Measurements from ENCODE around the gene PBX4.

PBX4 gene

DNA sequence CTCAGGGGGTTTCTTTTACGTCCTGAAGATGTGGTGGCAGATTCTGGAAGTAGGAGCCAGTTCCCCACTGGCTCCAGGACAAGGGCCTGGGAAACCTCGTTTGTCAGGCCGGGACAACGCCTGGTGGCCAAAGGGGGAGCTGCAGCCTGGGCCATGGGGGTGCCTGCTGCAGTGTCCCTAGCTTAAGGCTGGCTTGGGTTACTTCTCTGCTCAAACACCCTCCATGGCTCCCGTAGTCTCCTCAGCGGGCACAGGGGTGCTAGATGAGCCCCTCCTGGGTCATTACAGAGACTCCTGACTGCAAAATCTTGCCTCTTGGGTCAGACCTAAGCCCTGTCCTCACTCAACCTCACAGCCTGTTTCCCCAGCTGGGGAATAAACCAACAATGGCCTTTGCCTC, 65.7 kb downstream of the PBX4 start:
- no peak for DNase-seq

DNA sequence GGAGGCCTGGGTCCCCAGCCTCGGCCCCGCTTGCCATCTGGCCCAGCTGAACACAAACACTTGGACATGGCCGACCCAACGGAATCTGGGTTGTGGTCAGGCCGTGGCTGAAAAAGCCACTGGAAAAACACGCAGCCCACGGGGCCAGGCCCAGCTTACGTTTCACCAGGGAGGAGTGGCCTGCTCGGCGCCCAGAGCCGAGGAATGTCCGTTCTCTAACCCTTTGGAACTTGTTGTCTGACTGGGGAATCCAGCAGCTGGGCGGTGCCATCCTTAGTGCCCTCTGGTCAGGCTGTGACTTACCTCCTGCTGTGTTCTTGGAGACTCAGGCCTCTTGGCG, 66.7 kb downstream of the PBX4 start:
- DNase-seq = no peak

DNA sequence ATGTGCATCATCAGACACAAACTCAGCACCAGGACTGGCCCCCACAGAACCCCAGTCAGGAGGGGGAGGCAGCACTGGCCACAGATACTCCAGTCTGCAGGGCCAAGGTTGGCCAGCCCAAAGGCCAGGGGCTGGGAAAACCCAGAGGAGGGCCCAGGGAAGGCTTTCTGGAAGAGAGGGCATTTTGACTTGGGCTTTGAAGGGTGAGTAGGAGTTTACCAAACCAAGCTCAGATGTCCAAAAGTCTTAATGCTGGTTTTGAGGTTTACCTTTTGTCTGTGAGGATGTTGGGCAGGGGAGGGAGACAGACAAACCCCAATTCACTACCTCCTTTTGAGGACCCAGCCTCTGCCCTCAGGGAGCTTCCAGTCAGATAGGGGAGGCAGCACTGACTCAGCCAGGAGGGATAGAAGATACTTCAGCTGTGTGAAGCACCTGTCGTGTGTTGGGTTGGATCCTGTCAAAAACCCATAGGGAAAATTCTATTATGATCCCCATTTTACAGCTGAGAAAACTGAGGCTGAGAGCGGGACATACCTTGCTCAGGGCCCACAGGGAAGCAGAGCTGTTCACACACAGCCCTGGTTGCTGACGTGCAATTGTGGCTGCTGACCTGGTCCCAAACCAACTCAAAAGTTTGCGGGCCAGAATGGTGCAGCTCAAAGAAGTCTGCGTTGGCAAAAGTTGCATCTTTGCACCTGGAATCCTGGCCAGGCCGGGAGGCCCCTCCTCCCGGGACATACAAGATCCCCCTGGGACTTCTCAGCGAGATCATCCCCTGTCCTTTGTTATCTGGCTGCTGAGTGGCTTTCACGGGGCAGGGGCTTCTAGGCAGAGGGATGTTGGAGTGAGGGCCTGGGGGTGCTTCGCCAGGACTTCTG, 67.3 kb downstream of the PBX4 start:
- no peak for DNase-seq

DNA sequence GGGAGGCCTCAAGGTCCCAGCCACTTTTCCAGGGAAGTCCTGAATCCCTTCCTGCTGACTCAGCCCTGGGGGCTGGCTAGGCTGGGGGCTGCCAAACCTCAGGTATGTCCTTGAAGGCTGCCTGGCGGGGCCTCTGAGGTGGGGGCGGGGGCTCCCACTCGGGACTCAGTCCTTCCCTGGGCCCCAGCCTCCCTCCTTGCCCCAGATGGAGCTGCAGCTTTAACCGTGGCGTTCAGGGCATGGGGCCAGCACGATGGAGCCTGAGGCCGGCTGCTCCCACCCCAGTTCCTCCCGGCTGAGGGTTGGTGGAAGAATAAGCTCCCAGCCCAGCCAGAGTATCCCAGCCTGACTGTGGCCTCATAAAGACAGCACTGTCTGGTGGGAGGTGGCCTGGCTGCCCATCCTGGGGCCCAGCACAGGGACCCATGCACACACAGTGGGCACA, 68.0 kb downstream of the PBX4 start:
- no peak for DNase-seq

DNA sequence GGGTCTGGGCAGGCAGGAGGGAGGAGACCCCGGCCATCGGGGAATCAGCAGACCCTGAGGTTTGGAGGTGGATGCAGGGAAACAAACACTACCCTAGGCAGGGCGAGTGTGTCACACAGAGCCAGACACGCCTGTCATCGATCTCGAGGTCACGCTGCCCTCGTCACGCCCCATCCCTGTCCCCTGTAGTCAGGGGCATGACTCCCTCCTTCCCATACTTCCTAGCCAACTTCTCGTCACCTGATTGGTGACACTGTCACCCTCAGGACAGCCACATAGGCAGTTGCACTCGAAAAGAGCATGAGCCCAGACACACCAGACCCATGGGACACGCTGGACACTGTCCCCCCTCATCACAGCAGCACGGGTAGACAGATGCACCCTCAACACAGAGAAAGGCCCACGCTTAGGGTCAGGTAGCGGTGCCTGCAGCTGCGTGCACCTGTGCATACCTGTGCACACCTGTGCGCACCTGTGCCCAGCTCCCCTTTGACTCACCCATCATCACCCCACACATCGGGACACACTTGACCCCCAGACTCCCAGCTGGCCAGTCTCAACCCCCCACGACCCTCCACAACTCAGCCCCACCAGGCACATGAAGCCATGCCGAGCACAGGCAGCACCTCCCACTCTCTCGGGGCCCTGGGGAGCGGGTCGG, 68.6 kb downstream of the PBX4 start:
- DNase-seq = no peak

DNA sequence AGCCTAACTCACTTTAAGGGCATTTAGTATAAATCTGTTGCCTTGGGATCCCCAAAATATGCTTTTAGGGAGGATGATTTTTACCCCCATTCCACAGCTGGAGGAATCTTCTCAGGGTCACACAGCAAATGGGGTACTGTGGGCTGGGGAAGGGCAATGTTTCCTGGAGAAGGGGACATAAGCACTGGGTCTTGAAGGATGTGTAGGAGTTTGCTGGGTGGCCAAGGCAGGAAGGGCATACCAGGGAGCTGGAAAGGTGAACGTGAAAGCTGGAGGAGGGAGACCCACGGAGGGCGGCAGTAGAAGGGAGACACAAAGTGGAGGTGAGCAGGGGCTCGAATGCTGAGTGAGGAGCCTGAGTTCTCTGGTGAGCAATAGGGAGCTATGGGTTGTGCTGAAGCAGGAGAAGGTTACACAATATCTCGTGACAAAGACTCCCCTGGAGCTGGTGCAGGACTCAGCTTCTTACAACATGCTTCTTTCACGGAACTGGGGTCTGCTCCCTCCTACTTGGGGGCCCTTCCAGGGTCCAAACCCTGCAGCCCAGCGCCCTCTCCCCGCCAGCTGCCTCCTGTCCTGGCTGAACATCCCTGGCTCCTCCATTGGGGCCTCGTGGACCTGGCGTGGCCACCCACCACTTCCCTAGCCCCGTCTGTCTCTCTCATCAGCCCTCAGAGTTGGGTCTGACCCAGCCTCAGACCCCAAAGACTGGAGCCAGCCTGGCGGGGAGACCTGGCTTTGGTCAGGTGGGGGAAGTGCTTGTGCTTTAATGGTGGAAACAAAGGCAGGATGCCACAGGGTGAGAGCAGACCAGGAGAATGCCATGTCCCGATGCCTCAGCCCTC, 69.3 kb downstream of the PBX4 start:
- DNase-seq = no peak

DNA sequence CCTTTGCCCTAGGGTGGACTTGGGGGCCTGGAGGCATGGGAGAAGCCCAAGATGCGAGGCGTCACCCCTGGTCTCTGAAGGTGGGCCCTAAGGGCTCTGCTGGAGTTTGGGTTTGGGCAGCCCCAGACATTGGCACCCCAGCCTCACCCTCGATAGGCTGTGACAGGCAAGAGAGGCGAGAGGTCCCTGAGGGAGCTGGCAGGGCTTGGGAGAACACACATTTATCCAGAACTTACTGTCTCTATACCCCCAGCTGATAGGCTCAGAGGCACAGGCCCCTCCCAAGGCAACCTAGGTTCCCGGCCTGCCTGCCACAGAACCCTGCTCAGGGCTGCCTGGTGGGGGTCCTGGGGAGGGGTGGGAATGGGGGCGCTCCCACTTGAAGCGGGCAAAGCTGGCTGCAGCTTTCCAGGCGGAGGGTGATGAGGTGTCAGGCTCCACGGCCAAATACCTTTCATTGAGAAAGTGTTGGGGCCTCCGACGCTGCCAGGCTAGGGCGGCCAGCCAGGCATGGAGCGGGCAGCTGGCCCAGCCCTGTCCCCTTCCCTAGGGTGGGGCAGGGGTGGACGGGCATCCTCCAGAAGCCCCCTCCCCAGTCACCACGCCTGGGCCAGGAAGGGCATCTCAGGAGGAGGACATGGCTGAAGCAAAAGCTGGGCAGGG, 70.7 kb downstream of the PBX4 start:
- no peak for DNase-seq

DNA sequence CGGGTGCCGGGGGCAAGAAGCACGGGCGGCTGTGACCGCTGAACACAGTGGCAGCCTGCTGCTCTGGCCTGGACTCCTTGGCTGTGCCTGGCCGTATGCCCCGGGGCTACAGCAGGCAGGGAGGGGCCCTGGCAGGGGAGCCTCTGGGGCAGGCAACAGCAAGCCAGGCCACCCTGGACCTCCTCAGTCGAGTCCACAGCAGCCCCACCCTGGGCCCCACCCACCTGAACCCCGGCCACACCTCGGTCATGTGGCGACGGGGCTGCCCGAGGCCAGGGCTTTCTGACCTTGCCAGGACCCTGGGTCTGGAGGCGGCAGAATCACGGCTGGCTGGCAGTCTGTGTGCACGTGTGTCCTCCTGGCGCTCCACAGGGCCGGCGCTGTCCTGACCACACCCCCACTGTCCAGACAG, 71.7 kb downstream of the PBX4 start:
- no peak for DNase-seq

DNA sequence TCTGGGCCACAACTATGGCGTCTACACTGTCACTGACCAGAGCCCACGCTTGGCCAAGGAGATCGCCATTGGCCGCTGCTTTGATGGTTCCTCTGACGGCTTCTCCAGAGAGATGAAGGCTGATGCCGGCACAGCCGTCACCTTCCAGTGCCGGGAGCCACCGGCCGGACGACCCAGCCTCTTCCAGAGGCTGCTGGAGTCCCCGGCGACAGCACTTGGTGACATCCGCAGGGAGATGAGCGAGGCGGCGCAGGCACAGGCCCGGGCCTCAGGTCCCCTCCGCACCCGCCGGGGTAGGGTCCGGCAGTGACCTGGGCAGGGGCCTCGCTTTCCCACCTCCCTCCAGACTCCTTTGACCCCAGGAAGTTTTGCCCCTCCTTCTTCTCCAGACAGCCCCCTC, 72.8 kb downstream of the PBX4 start:
- no peak for DNase-seq

DNA sequence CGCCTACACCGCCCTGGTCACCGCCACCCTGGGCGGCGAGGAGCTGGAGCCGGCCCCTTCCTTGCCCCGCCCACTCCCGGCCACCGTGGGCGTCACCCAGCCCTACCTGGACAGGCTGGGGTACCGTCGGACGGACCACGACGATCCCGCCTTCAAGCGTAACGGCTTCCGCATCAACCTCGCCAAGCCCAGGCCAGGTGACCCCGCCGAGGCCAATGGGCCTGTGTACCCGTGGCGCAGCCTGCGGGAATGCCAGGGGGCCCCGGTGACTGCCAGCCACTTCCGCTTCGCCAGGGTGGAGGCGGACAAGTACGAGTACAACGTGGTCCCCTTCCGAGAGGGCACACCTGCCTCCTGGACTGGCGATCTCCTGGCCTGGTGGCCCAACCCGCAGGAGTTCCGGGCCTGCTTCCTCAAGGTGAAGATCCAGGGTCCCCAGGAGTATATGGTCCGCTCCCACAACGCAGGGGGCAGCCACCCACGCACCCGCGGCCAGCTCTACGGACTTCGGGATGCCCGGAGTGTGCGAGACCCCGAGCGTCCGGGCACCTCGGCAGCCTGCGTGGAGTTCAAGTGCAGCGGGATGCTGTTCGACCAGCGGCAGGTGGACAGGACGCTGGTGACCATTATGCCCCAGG, 73.4 kb downstream of the PBX4 start:
- no peak for DNase-seq

DNA sequence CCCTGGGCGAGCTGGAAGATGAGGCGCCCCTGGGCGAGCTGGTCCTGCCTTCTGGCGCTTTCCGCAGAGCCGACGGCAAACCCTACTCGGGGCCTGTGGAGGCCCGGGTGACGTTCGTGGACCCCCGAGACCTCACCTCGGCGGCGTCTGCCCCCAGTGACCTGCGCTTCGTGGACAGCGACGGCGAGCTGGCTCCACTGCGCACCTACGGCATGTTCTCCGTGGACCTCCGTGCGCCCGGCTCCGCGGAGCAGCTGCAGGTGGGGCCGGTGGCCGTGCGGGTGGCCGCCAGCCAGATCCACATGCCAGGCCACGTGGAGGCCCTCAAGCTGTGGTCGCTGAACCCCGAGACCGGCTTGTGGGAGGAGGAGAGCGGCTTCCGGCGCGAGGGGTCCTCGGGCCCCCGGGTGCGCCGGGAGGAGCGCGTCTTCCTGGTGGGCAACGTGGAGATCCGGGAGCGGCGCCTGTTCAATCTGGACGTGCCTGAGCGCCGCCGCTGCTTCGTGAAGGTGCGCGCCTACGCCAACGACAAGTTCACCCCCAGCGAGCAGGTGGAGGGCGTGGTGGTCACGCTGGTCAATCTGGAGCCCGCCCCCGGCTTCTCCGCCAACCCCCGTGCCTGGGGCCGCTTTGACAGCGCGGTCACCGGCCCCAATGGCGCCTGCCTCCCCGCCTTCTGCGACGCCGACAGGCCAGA, 74.1 kb downstream of the PBX4 start:
- no peak for DNase-seq

DNA sequence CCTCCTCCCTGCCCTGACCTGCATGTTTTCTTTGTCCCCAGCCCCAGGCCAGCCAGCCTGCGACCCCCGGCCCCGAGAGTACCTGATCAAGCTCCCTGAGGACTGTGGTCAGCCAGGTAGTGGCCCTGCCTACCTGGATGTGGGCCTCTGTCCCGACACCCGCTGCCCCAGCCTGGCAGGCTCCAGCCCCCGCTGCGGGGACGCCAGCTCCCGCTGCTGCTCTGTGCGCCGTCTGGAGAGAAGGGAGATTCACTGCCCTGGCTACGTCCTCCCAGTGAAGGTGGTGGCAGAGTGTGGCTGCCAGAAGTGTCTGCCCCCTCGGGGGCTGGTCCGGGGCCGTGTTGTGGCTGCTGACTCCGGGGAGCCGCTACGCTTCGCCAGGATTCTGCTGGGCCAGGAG, 74.8 kb downstream of the PBX4 start:
- DNase-seq = no peak

DNA sequence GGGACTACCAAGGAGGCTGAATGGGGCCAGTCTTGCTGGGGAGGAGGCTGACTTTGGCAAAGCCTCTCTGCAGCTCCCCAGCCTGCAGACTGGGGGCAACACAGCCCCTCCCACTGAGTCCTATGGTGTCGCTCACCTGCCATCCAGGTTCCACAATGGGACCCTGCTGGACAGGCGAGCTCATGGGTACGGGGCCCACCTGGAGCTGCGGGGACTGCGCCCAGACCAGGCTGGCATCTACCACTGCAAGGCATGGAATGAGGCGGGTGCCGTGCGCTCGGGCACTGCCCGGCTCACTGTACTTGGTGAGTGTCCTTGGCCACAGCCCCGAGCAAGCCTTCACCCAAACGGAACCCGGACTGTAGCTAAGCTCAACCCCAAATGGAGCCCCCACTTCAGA, 75.4 kb downstream of the PBX4 start:
- DNase-seq = no peak

DNA sequence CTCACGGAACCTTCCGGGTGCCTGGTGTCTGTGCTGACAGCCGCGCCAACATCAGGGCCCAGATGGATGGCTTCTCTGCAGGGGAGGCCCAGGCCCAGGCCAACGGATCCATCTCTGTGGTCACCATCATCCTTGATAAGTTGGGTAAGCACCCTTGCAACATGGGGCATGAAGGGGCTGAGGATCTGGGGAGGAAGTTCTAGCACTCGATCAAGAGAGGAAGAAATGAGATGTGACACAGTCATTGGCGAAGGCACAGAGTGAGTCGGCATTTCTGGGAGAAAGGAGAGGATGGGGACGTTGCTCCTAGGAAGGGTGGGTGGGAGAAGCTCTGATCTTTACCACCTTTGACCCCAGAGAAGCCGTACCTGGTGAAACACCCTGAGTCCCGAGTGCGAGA, 76.0 kb downstream of the PBX4 start:
- DNase-seq = no peak

DNA sequence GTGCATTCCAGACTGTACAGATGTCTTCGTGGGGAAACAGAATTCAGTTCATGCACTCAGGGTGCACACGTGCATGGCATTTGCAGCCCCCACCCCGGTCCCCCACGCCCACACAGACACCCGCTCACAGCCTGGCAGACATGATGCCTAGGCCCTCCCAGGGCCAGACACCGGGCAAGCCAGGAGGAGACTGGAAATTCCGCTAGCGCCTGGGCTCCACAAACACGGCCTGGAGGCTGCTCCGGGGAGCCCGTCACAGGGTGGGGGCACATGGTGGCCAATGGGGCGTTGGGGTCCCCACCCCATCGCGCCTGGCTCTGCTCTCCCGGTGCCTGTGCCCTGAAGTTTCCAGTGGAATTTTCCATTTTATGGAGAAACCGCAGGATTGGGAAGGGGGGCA, 76.9 kb downstream of the PBX4 start:
- DNase-seq = no peak

DNA sequence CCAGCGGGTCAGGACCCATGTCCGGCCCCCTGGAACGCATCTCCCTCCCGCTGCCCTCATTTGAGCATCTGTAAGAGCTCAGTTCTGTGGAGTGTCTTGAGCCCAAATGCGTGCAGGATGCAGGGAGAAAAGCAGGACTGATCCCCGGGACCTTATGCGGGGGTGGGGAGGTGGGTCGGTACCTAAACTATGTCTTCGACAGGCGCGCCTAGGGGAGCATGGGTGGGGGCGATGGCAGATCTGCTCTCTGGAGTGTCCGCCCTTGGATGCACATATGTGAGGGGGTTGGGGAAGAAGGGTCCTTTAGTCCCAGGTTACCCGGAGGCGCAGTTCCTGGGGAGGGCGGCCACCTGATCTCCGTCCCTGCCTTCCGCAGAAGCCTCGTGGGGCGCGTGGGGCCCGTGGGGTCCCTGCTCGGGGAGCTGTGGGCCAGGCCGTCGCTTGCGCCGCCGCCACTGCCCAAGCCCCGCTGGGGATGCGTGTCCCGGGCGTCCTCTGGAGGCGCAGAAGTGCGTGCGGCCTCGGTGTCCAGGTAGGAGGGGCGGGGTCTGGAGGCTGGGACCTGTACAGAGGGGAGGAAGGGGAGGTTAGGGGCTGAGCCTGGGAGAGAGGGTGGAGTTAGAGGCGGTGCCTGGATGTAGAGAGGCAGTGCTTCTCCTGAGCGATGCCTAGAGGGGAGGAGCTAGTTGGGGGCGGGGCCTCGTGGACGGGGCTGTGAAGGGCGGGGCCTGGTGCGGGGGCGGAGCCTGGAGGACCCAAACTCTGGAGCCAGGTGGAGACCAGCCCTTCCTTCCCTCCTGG, 77.6 kb downstream of the PBX4 start:
- no peak for DNase-seq

DNA sequence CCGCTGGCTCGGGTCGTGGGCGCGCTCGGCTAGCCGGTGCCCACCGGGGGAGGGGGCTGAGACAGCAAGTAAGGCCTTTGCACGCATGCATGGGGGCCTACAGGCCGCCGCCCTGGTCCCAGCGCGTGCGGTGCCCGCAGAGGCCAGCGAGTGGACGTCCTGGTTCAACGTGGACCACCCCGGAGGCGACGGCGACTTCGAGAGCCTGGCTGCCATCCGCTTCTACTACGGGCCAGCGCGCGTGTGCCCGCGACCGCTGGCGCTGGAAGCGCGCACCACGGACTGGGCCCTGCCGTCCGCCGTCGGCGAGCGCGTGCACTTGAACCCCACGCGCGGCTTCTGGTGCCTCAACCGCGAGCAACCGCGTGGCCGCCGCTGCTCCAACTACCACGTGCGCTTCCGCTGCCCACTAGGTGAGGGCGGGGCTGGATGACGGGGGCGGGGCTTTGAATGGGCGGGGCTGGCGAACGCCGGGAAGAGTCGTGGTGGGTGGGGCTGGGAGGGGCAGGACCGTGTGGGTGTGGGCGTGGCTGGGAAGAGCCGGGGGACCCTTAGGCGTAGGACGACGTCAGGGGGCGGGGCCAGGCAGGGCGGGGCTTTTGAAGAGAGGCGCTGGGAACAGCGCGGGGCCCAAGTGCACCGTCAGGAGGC, 78.3 kb downstream of the PBX4 start:
- no peak for DNase-seq

DNA sequence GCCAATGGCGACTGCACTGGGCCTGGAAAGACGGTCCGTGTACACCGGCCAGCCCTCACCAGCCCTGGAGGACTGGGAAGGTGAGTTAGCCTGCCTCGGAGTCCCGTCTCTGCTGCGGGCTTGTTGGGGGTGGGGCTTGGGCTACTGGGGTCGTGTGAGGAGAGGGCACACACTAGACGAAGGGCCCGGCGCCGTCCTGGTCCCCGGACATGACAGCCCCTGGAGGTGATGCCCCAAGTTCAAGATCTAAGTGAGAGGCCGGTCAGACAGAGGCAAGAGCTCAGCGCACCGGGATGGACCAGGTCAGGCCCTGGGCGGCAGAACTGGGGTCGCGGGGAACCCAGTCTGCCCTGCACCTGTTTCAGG, 78.8 kb downstream of the PBX4 start:
- no peak for DNase-seq

DNA sequence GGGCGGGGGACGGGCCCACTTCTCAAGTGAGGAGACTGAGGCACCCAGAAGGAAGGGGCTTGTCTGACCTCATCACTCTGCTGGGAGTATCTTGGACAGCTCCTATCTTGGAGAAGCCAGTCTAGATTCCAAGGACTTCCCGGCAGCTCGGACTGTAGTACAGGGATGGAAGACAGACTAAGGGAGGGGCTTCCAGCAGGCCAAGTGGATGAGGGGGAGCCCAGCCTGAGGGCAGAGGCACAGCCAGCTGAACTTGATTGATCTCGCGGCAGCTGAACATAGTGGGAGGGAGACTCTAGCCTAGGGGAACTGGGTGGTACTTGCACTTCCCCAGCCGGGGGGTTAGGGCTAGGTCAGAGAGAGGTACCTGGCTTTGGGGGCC, 79.7 kb downstream of the PBX4 start:
- no peak for DNase-seq

DNA sequence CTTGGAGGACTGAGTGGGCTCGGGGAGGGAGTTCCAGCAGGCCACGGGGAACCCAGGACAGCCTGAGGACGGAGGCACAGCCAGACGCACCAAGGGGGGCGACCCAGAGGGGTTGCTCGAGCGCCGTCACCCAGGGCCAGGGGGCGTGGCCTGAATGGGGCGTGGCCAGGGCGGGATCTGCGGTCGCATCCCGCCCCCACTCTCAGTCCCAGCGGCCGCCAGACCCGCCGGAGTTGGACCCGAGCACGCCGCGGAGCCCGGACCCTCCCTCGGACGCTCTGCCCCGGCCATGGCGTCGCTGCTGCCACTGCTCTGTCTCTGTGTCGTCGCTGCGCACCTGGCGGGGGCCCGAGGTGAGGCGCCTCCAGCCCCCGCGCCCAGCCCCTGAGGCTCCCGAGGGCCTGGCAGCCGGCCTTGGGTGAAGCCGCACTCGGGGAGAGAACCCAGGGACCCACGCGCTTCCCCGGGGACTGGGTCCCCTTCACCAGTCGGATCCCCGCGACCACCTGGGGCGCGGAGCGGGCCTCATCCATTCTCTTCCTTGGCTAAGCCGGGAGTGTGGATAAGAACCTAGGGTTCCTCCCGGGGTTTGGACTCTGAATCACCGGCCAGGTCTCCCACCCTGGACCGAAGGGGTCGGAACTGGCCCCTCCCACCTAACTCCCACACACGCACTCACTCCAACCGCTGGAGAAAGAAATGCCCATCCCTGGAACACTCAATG, 80.3 kb downstream of the PBX4 start, which contains the start of gene CILP2:
CILP2 (plus strand) TSS at position 205 of the 724 bp plus-strand sequence; CDS start at position 290, 85 bp downstream.
- DNase-seq = no peak
